Panc1 (cell line): ENCODE results near the gene EREG. TPM values are rescaled to one million over a fixed set of nuclear protein-coding genes. Genes with fewer than 3 reads are reported as not detected.

Source experiments
- ATAC-seq: fragments of 200-7000 bp; cut with Tn5 transposase; 2 replicates; pipeline ENCODE4 v1.9.1; 2020; ENCODE audit warnings: mild to moderate bottlenecking, moderate library complexity
- Bru-seq: library from RNA; stranded (reverse); fragments of 400-500 nt; gene quantifications from one replicate; lab custom pipeline; 2021; lab: Mats Ljungman, UMichigan
- BruChase-seq, 2 experiments: library from RNA; stranded (reverse); fragments of 400-500 nt; gene quantifications; one replicate each; lab custom pipeline; 2021; lab: Mats Ljungman, UMichigan
- BruUV-seq: library from RNA; stranded (reverse); fragments of 400-500 nt; replicated peaks from 2 replicates; lab custom pipeline; 2021; lab: Mats Ljungman, UMichigan
- CTCF ChIA-PET: fragments of 300-600 bp; sonication (Branson Sonifier 250); formaldehyde crosslinking; loops from one replicate; lab custom pipeline; 2022; ENCODE audit warnings: antibody characterized with exemption; lab: Charles Lee
- POLR2A ChIA-PET: fragments of 300-600 bp; sonication (Branson Sonifier 250); formaldehyde crosslinking; loops from one replicate; lab custom pipeline; 2022; ENCODE audit warnings: antibody characterized with exemption; lab: Charles Lee
- DNase-seq: peaks from one replicate; pipeline ENCODE4 v3.0.0-alpha.2; 2010; ENCODE audit warnings: low read depth, low spot score
- H3K27ac ChIP-seq: 2 replicates; pipeline ENCODE4 v1.5.1; 2011; ENCODE audit warnings: mild to moderate bottlenecking, low read length, inconsistent platforms
- H3K27me3 ChIP-seq: fragments of 200-500 bp; sonication (Bioruptor generic); 2 replicates; pipeline ENCODE4 v1.6.0; 2014; ENCODE audit warnings: low read length, inconsistent platforms; ENCODE audit not compliant: control insufficient read depth, insufficient read depth
- H3K36me3 ChIP-seq: fragments of 200-500 bp; sonication (Bioruptor generic); 2 replicates; pipeline ENCODE4 v1.5.1; 2014; ENCODE audit warnings: inconsistent platforms, mild to moderate bottlenecking, low read length, moderate library complexity; ENCODE audit not compliant: control insufficient read depth, insufficient read depth
- H3K4me1 ChIP-seq: 2 replicates; pipeline ENCODE4 v1.5.1; 2011; ENCODE audit warnings: inconsistent platforms, mild to moderate bottlenecking, low read length, moderate library complexity; ENCODE audit not compliant: control insufficient read depth, insufficient read depth
- H3K4me3 ChIP-seq, 2 experiments: 2 replicates each; pipeline ENCODE4 v1.5.1; 2011 to 2012; ENCODE audit warnings: low read depth in 2 of 2, low read length in 2 of 2, mild to moderate bottlenecking in 2 of 2, inconsistent platforms in 1 of 2, moderate library complexity in 1 of 2
- H3K9me3 ChIP-seq: fragments of 200-500 bp; sonication (Bioruptor generic); 2 replicates; pipeline ENCODE4 v1.5.1; 2014; ENCODE audit warnings: low read depth, mild to moderate bottlenecking, inconsistent platforms, low read length, moderate library complexity; ENCODE audit not compliant: control insufficient read depth, insufficient read depth
- CTCF ChIP-seq: fragments of 450-650 bp; IDR thresholded peaks from 2 replicates; pipeline ENCODE4 v1.5.1; 2017; ENCODE audit warnings: mild to moderate bottlenecking
- POLR2AphosphoS5 ChIP-seq: IDR thresholded peaks from 2 replicates; pipeline ENCODE4 v1.6.1; 2012; ENCODE audit warnings: mild to moderate bottlenecking, low read depth, low read length, moderate library complexity
- REST ChIP-seq, 2 experiments: IDR thresholded peaks; 2 replicates each; pipeline ENCODE4 v1.6.1; 2011 to 2012; ENCODE audit warnings: low read depth in 2 of 2, control low read depth in 1 of 2, low read length in 1 of 2, mild to moderate bottlenecking in 1 of 2, moderate library complexity in 1 of 2; ENCODE audit not compliant: insufficient read depth in 1 of 2
- SIN3A ChIP-seq: IDR thresholded peaks from 2 replicates; pipeline ENCODE4 v1.6.1; 2012; ENCODE audit warnings: low read depth, mild to moderate bottlenecking, low read length, moderate library complexity, borderline replicate concordance; ENCODE audit not compliant: insufficient read depth
- TCF7L2 ChIP-seq: IDR thresholded peaks from 2 replicates; pipeline ENCODE4 v1.6.1; 2011; ENCODE audit warnings: mild to moderate bottlenecking, low read depth, low read length, inconsistent platforms
- in situ Hi-C: cut with HindIII; loops from 2 replicates; pipeline ENCODE4 v1.10.0; 2016; ENCODE audit warnings: low sequenced_read_pairs, low pct_unique_long_range_greater_than_20kb
- intact Hi-C: fragments of 100-400 bp; cut with micrococcal nuclease; formaldehyde crosslinking; loops from one replicate; pipeline ENCODE4 v1.10.0; 2022; ENCODE audit not compliant: unreplicated experiment
- long read RNA-seq: library from polyadenylated mRNA; unstranded; transcript quantifications from one replicate; pipeline ENCODE4 v2.0.0, GENCODE V29; 2021; ENCODE audit not compliant: unreplicated experiment
- polyA plus RNA-seq: library from polyadenylated mRNA; unstranded; fragments of >200 nt; gene quantifications from one replicate; pipeline ENCODE4 v1.2.1, GENCODE V29; 2012; ENCODE audit warnings: missing spikeins; ENCODE audit not compliant: insufficient read length
- total RNA-seq: library from RNA; stranded (reverse); gene quantifications from one replicate; pipeline ENCODE4 v1.2.1, GENCODE V29; 2021; ENCODE audit not compliant: unreplicated experiment

Gene EREG
- total RNA-seq (2.1 TPM), Bru-seq, nascent RNA (percentile 45 among the genes with signal in this experiment), BruChase-seq, experiment 1, labeled RNA remaining after a 2-hour chase (percentile 52 among the genes with signal in this experiment), BruChase-seq, experiment 2, labeled RNA remaining after a 6-hour chase (percentile 53 among the genes with signal in this experiment)
- 0.58 TPM for polyA plus RNA-seq
- long read RNA-seq, full-length matches to known transcripts = 4 of 4 reads
- long read RNA-seq, partial matches to known transcripts = 0 of 4 reads
- long read RNA-seq, other reads (novel, unspliced or antisense) = 0 of 4 reads

- no TSS peak for BruUV-seq
- intact Hi-C loops = no loop called here
- DNase-seq = no peak
Observed at GRCh38 chr4:74364652-74365491, at the start of gene EREG. Gene EREG (plus strand): TSS chr4:74365145. CDS start chr4:74365309, 164 bp downstream.

More at GRCh38 chr4:74364652-74365491, at the start of gene EREG:
- Histone ChIP-seq H3K27me3 (no peaks in the 10 kb centered on the region), H3K4me1 (peaks cover 3% of the 10 kb centered on the region; the same call in 1 of the 2 replicates), H3K27ac (no peak within 1 kb of the TSS), H3K36me3 (peaks cover 2% of the 10 kb centered on the region; the same call in 1 of the 2 replicates), H3K9me3 (no peaks in the 10 kb centered on the region), H3K4me3 (peak within 1 kb of the TSS; percentile 39 to 71)
- ChIA-PET POLR2A (no interaction called here), CTCF (interaction anchor here (0.6 kb wide), 1 partner anchor 12 kb away, joined by 8 read pairs; no protein-coding TSS in a partner anchor)
- TF ChIP-seq SIN3A = no peak
- TF ChIP-seq TCF7L2 = no peak
- TF ChIP-seq CTCF = no peak
- TF ChIP-seq POLR2AphosphoS5 = no peak
- TF ChIP-seq REST (IDR thresholded peaks at IDR 0.05; ENCODE audit: insufficient read depth in 1 of 2, low read depth in 2 of 2, low read length in 1 of 2) = no peak
- ATAC-seq = peak; percentile 85
- in situ Hi-C loops = no loop called here
